ENCODE data around the gene INPP5A.

Gene INPP5A

DNA sequence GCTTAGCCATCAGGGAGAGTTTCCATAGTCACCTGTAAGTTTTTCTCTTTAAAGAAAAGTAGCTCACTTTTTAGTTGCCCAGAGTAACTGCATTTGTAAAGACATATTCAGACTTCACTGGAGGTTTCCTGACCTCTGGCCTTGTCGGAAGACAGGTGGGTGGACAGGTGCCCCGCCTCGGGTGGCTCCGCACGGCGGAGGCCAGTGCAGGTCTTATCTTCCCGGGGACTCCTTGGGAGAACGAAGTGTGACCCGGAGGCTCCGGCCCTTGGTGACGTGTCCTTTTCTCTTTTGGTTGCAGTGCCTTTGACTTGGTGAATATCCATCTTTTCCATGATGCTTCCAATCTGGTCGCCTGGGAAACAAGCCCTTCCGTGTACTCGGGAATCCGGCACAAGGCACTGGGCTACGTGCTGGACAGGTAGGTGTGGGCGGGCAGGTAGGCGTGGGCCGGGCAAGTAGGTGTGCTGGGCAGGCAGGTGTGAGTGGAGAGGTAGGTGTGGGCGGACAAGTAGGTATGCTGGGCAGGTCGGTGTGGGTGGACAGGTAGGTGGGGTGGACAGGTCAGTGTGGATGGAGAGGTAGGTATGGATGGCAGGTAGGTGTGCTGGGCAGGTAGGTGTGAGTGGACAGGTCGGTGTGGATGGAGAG is 172.6 kb downstream of the INPP5A start:
- no peak overlapping the region for H3K27ac ChIP-seq
- no peak for TF ChIP-seq CTCF (conservative IDR thresholded peaks at IDR 0.05)
- no peak for TF ChIP-seq ZFX (IDR thresholded peaks at IDR 0.05)

DNA sequence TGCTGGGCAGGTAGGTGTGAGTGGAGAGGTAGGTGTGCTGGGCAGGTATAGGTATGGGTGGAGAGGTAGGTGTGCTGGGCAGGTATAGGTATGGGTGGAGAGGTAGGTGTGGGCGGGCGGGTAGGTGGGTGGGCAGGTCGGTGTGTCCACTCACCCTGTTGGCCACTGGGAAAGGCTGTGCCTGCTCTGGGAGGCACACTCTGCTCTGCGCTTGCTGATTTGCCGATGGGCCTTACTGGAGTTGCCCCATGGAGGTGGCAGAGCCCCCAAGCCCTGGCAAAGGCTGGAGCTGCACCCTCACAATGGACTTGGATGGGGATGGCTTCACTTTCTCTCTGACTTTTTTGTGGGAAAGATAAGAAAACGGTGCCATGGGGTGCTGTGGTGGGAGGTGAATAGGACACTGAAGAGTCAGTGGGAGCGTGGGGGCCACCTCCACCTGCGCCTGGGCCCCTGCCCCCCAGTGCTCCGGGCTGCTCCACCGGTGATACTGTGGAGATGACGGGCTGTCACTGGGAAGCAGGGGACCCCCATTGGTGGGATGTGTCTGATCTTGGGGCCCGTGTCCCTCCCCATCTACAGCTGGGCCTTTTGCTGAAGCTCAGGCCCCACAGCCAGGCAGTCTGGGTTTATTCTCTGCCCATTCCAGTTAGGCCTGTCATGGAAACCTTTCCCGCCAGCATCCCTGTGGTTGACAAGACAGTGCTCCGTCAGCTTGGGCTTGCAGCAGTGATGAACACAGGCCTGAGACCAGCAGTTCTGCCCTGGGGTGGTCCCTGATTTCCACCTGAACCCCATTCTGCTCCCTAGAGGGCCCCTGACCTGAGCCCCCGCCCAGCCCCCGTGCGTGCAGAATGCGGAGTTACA is 173.4 kb downstream of the INPP5A start:
- no peak overlapping the region for H3K27ac ChIP-seq
- TF ChIP-seq ZFX (IDR thresholded peaks at IDR 0.05) (no peak), CTCF (conservative IDR thresholded peaks at IDR 0.05) (no peak)

GRCh38 chr10:132711613-132712121 is 174.1 kb downstream of the INPP5A start:
- no peak overlapping the region for H3K27ac ChIP-seq
- TF ChIP-seq CTCF (conservative IDR thresholded peaks at IDR 0.05) = no peak
- no peak for TF ChIP-seq ZFX (IDR thresholded peaks at IDR 0.05)

DNA sequence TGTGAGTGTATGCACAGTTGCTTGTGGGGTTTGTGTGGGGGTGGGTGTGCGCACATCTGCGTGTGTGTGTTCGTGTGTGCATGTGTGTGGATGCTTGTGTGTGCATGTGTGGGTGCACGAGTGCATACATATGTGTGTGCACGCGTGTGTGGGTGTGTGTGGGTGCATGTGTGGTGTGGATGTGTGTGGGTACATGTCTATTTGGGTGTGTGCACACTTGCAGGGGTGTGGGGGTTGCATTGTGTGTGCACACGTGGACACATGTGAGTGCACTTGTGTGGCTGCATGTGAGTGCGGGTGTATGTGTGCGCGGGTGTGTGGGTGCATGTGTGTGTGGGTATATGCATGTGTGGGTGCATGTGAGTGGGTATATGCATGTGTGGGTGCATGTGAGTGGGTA is 174.7 kb downstream of the INPP5A start:
- H3K27ac ChIP-seq = no peak overlapping the region
- TF ChIP-seq CTCF (conservative IDR thresholded peaks at IDR 0.05) = no peak
- TF ChIP-seq ZFX (IDR thresholded peaks at IDR 0.05) = no peak

- no peak overlapping the region for H3K27ac ChIP-seq
- TF ChIP-seq CTCF (conservative IDR thresholded peaks at IDR 0.05) (no peak), ZFX (IDR thresholded peaks at IDR 0.05) (no peak)
These were observed 175.2 kb downstream of the INPP5A start for GRCh38 chr10:132712743-132713142.

- H3K27ac ChIP-seq = no peak overlapping the region
- TF ChIP-seq ZFX (IDR thresholded peaks at IDR 0.05) = no peak
These were observed 176.0 kb downstream of the INPP5A start for GRCh38 chr10:132713421-132714095.

DNA sequence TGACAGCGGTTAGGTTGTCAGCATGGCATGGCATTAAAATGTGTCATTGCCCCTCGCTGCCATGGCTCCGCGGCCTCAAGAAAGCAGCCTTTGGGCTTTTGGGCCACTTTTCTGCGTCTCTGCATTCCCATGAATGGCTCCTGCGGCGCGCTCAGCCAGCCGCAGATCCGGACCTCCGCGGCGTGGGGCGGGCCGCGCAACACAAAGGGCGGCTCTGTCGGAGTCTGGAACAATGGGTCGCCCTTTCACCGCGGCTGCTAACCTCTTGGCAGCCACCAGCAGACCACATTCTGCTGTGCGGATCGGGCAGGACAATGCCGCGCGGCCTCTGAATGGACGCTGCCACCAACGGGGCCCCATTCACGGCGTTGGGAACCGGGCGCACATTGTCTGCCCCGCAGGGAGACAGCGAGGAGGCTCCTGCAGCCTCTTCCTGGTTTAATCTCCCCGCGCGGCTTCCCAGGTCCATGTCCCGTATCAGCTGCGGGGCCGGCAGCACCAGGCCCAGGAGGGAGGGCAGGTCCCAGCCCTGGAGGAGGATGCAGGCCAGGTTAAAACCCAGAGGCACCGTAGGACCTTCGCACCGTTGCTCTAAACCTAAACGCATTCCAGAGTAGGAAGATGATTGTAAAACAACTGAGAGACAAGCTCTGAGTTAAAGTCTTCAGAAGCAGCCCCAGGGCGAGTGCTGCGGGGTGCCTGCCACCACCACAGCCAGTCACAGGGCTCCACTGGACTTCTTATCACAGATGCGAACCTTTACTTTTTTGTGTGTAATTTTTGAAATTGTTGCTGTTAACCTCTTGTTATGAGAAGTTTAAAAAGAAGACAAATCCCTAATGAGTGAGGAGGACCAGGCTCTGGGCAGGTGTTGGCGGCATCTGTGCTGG is 176.8 kb downstream of the INPP5A start:
- TF ChIP-seq CTCF (conservative IDR thresholded peaks at IDR 0.05) (no peak), ZFX (IDR thresholded peaks at IDR 0.05) (no peak)
- no peak overlapping the region for H3K27ac ChIP-seq
